GM12891 (cell line): ENCODE data around the gene IFNAR2.

Experiments used
- PAX5 ChIP-seq: IDR thresholded peaks from 2 replicates; pipeline ENCODE4 v1.6.1; 2011; ENCODE audit warnings: low read length, moderate library complexity, mild to moderate bottlenecking; ENCODE audit not compliant: insufficient read depth, severe bottlenecking
- POLR2A ChIP-seq: IDR thresholded peaks from 2 replicates; pipeline ENCODE4 v1.6.1; 2011; ENCODE audit warnings: low read depth, low read length, control low read depth
- POLR2AphosphoS5 ChIP-seq: IDR thresholded peaks from 2 replicates; pipeline ENCODE4 v1.6.1; 2011; ENCODE audit warnings: low read depth, low read length, control low read depth
- POU2F2 ChIP-seq: IDR thresholded peaks from 2 replicates; pipeline ENCODE4 v1.6.1; 2011; ENCODE audit warnings: low read depth, mild to moderate bottlenecking, control low read depth, low read length, moderate library complexity
- SPI1 ChIP-seq: IDR thresholded peaks from 2 replicates; pipeline ENCODE4 v1.6.1; 2011; ENCODE audit warnings: low read depth, low read length, control low read depth
- TAF1 ChIP-seq: IDR thresholded peaks from 2 replicates; pipeline ENCODE4 v1.6.1; 2011; ENCODE audit warnings: low read depth, low read length, control low read depth

GRCh38 chr21:33199516-33200217, 30.1 kb upstream of the IFNAR2 start:
- TF ChIP-seq POLR2A (no peak), POLR2AphosphoS5 (no peak), TAF1 (no peak), PAX5 (no peak), SPI1 (no peak), POU2F2 (no peak)
